Nephron (organoid): ENCODE measurements around the gene TMEM247.
A peak's percentile ranks its signal among the peaks of the same experiment; 100 is the strongest.
"Not testable (repeated sequence)": the region's sequence is repeated elsewhere in the genome, so short reads cannot be mapped to it uniquely, and the experiment has no call there.

Experiments
- H3K27ac Mint-ChIP-seq, 3 experiments: 2 replicates each; pipeline ENCODE4 v1.8.0; 2020; ENCODE audit warnings: mixed read lengths in 3 of 3, mild to moderate bottlenecking in 2 of 3, moderate library complexity in 1 of 3
- H3K27me3 Mint-ChIP-seq: 2 replicates; pipeline ENCODE4 v1.8.0; 2021; ENCODE audit warnings: low read depth, mild to moderate bottlenecking, moderate library complexity, mixed read lengths
- H3K36me3 Mint-ChIP-seq: 2 replicates; pipeline ENCODE4 v1.8.0; 2020; ENCODE audit warnings: low read depth, mixed read lengths
- H3K4me1 Mint-ChIP-seq: 2 replicates; pipeline ENCODE4 v1.8.0; 2020; ENCODE audit warnings: mixed read lengths
- H3K4me3 Mint-ChIP-seq, 3 experiments: 2 replicates each; pipeline ENCODE4 v1.8.0; 2020; ENCODE audit warnings: mild to moderate bottlenecking in 3 of 3, mixed read lengths in 3 of 3, moderate library complexity in 2 of 3
- H3K9me3 Mint-ChIP-seq: 2 replicates; pipeline ENCODE4 v1.8.0; 2020; ENCODE audit warnings: mixed read lengths
- TF ChIP-seq, protein P1 (sequence below), 3 experiments: fragments of 200-600 bp; sonication (generic); IDR thresholded peaks; one replicate each; pipeline ENCODE4 v1.5.0; 2021; ENCODE audit warnings: antibody characterized with exemption in 3 of 3; ENCODE audit not compliant: unreplicated experiment in 3 of 3

Gene TMEM247

GRCh38 chr2:46519265-46519664 lies 39.9 kb downstream of the TMEM247 start:
- peaks cover 4% of the 10 kb centered on the region for H3K36me3 Mint-ChIP-seq
- no peak overlapping the region for H3K4me3 Mint-ChIP-seq
- peaks cover 29% of the 10 kb centered on the region for H3K9me3 Mint-ChIP-seq
- H3K4me1 Mint-ChIP-seq: peaks cover 20% of the 10 kb centered on the region
- peaks cover 4% of the 10 kb centered on the region for H3K27me3 Mint-ChIP-seq
- TF ChIP-seq, protein P1, sequence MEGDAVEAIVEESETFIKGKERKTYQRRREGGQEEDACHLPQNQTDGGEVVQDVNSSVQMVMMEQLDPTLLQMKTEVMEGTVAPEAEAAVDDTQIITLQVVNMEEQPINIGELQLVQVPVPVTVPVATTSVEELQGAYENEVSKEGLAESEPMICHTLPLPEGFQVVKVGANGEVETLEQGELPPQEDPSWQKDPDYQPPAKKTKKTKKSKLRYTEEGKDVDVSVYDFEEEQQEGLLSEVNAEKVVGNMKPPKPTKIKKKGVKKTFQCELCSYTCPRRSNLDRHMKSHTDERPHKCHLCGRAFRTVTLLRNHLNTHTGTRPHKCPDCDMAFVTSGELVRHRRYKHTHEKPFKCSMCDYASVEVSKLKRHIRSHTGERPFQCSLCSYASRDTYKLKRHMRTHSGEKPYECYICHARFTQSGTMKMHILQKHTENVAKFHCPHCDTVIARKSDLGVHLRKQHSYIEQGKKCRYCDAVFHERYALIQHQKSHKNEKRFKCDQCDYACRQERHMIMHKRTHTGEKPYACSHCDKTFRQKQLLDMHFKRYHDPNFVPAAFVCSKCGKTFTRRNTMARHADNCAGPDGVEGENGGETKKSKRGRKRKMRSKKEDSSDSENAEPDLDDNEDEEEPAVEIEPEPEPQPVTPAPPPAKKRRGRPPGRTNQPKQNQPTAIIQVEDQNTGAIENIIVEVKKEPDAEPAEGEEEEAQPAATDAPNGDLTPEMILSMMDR (IDR thresholded peaks at IDR 0.05; ENCODE audit: unreplicated experiment in 3 of 3): no peak
- H3K27ac Mint-ChIP-seq: no peak overlapping the region

- Mint-ChIP-seq H3K9me3 (peaks cover 20% of the 10 kb centered on the region), H3K36me3 (peaks cover 3% of the 10 kb centered on the region), H3K4me3 (no peak overlapping the region), H3K27ac (peak overlapping the region in 2 of 3 experiments; percentile 35 to 52), H3K27me3 (peaks cover 3% of the 10 kb centered on the region), H3K4me1 (peaks cover 20% of the 10 kb centered on the region)
- TF ChIP-seq, protein P1 (IDR thresholded peaks at IDR 0.05; ENCODE audit: unreplicated experiment in 3 of 3): no peak
Observed at GRCh38 chr2:46520130-46520711, 40.9 kb downstream of the TMEM247 start.

DNA sequence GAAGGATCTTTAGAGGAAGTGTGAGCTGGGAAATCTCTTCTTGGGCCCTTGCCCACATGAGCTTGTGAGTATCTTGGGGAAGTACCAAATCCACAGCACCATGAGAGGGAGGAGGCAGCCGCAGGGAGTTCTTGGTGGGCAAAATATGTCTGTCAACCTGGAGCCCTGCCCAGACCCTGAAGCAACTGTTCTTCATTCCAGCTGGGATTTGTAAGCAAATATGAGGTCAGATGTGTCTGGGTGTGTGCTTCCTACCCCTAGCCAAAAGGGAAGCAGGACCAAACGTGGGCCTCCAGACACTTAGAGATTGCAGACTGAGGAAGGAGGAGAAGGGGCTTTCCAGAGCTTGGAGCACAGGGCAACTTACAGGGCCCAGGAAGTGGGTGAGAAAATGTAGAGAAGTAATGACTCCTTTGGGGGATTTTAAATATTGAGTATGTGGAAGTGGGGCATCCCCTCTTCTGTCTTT lies 41.9 kb downstream of the TMEM247 start:
- H3K36me3 Mint-ChIP-seq: no peaks in the 10 kb centered on the region
- TF ChIP-seq, protein P1 (IDR thresholded peaks at IDR 0.05; ENCODE audit: unreplicated experiment in 3 of 3): no peak
- H3K27ac Mint-ChIP-seq: peak overlapping the region in 2 of 3 experiments; percentile 52 to 82
- peaks cover 20% of the 10 kb centered on the region for H3K4me1 Mint-ChIP-seq
- peak overlapping the region in 1 of 3 experiments; percentile 52 for H3K4me3 Mint-ChIP-seq
- no peaks in the 10 kb centered on the region for H3K27me3 Mint-ChIP-seq
- H3K9me3 Mint-ChIP-seq: peaks cover 10% of the 10 kb centered on the region

DNA sequence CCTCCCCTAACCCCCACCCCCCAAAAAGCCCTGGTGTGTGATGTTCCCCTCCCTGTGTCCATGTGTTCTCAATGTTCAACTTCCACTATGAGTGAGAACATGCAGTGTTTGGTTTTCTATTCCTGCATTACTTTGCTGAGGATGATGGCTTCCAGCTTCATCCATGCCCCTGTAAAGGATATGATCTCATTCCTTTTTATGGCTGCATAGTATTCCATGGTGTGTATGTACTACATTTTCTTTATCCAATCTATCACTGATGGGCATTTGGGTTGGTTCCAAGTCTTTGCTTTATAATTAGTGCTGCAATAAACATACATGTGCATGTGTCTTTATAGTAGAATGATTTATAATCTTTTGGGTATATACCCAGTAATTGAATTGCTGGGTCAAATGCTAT lies 43.0 kb downstream of the TMEM247 start:
- H3K4me1 Mint-ChIP-seq: peaks cover 20% of the 10 kb centered on the region
- not testable (repeated sequence) for H3K9me3 Mint-ChIP-seq, H3K36me3 Mint-ChIP-seq, H3K27me3 Mint-ChIP-seq, H3K27ac Mint-ChIP-seq, H3K4me3 Mint-ChIP-seq

- Mint-ChIP-seq H3K9me3 (peaks cover 4% of the 10 kb centered on the region), H3K4me1 (peaks cover 9% of the 10 kb centered on the region)
Observed at GRCh38 chr2:46525522-46526155, 46.3 kb downstream of the TMEM247 start.

DNA sequence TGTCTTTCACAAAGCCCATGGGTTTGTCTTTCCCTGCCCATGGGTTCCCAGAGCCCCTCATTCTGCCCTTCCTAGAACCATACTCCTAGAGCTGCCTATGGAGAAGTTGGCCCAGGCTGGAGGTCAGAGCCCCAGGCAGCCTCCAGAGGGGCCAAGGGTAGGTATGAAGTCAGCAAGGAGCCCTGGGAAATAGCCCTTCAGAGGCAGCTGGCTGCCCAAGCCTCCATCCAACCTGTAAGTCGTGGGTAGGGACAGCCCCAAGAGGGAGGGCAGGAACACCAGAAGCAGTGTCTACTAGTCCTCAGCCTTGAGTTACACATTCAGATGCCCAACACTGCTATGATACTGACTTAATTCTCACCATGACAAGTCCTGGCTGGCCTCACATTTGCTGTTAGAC lies 49.5 kb downstream of the TMEM247 start:
- Mint-ChIP-seq H3K27ac (no peak overlapping the region), H3K27me3 (no peaks in the 10 kb centered on the region), H3K4me1 (no peaks in the 10 kb centered on the region), H3K36me3 (no peaks in the 10 kb centered on the region), H3K9me3 (peaks cover 2% of the 10 kb centered on the region), H3K4me3 (no peak overlapping the region)
- TF ChIP-seq, protein P1 (IDR thresholded peaks at IDR 0.05; ENCODE audit: unreplicated experiment in 3 of 3): no peak

More at GRCh38 chr2:46525522-46526155, 46.3 kb downstream of the TMEM247 start:
- Mint-ChIP-seq H3K36me3 (no peaks in the 10 kb centered on the region), H3K4me3 (no peak overlapping the region), H3K27me3 (no peaks in the 10 kb centered on the region), H3K27ac (no peak overlapping the region)
- TF ChIP-seq, protein P1 (IDR thresholded peaks at IDR 0.05; ENCODE audit: unreplicated experiment in 3 of 3): no peak
